HG03442 (cell line): ENCODE results near the gene SLC6A3.
"Not testable (repeated sequence)": the region's sequence is repeated elsewhere in the genome, so short reads cannot be mapped to it uniquely, and the experiment has no call there.

Source experiments
- ATAC-seq: cut with Tn5 transposase; IDR thresholded peaks from one replicate; pipeline ENCODE4 v1.9.1; 2021; ENCODE audit warnings: mild to moderate bottlenecking, moderate library complexity; ENCODE audit not compliant: unreplicated experiment

SLC6A3 gene

DNA sequence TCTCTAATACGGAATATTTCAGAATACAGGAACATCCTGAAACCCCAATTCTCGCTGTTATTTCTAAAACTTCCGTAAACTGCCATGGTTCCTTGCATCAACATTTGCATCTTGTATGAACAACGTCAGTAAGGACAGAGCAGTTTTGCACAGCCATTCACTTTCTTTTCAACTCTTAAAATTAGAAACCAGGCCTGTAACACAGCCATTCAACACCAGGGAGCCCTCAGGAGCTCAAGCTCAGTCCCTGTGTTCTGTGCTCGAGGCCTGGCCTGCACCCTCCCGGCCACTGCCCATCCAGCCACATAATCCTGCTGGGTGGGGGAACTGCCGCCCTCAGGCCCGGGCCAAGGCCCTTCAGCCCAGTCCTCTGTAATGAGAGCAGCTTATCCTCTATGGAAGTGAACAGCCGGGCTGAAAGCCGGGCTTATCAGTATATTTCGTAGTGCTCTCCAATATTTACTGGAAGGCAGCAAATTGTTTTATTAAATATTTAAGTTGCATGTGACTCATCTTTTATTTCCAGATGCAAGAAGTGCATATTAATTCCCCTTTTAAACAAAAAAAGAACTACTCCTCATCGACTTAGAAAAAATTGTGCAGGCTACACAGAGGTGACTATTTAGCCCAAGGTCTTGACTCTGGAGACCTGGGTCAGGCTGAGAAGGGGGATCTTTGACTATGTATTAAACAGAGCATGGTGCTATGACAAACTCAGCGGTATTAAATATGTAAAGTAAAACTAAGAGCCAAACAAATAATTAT is 33.2 kb upstream of the SLC6A3 start:
- ATAC-seq = no peak

DNA sequence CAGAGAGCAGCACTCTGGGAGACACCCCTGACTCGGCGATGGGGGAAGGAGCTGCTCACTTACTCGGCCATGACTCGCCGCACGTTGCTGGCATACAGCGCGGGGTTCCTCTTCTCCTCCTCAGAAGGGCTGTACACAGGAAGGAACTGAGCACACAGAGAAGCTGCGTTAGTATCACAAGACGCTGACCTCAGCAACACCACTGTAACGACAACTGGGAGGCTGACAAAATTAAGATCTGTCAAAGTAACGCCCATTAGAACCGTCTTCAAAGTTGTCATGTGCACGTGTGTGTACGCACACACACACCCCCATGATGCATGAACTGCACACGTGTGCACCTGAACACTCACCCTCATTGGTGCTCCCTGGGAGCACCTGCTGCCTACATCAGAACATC is 32.1 kb upstream of the SLC6A3 start:
- no peak for ATAC-seq

DNA sequence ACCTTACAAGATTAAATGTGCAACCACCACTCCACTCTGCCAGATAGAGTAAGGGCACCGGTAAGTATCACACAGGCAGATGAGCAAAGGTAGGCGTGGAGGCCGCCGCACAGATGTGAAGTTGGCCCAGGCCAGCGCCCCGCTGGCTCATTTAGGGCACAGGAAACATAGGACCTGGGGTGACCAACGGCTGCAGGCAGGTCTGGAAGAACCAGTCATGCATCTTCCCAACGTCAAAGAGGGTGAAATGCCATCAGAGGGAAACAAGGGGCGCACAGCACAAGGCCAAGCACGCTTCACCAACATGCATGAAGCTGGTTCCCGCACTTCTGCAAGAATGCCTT is 31.7 kb upstream of the SLC6A3 start:
- no peak for ATAC-seq

DNA sequence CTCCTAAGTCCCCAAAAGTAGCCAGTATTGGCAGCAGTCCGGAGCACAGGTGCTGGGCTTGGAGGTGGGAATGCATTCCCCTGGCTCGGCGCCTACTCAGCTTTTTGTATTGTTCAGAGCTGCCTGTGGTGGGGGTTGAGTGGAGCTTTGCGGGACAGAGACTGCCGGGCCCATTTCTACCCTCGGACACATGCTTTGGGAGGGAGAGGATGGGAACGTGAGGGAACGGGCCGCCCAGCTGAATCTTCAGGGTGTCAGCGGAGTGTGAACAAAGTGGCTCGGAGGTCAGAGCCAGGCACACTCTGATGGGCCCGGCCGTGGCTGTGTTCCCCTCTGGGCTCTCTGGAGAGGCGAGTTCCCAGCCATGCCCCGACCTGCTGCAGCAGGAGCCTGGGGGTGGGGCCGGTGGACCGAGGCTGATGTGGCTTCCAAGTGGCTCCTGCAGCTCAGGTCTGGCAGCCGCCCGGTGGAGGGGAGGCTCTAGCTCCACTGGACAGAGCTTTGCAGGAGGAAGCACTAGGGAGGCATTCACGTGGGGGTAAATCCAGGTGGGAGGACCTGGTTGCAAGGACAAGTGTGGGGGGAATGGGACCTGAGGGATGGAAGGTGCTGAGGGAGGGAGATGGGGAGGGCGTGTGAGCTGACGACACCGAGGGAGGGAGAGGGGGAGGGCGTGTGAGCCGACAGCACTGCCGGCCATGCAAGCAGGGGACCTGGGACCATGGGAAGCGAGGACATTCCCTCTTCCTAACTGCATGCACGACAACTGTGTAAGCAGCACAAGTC is 31.1 kb upstream of the SLC6A3 start:
- no peak for ATAC-seq

DNA sequence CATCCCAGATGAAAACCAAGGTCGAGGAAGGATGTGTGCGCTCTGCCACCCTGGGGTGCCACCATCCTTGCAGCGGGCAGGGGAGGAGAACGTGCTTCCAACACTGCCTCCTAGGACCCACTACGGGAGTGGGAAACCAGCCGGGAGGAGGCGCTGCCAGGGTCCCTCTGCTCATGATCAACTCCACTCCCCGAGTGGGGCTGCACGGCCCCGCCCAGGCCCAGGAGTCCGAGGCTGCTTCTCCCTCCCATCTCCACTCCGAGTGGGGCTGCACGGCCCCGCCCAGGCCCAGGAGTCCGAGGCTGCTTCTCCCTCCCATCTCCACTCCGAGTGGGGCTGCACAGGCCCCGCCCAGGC is 30.3 kb upstream of the SLC6A3 start:
- not testable (repeated sequence) for ATAC-seq

DNA sequence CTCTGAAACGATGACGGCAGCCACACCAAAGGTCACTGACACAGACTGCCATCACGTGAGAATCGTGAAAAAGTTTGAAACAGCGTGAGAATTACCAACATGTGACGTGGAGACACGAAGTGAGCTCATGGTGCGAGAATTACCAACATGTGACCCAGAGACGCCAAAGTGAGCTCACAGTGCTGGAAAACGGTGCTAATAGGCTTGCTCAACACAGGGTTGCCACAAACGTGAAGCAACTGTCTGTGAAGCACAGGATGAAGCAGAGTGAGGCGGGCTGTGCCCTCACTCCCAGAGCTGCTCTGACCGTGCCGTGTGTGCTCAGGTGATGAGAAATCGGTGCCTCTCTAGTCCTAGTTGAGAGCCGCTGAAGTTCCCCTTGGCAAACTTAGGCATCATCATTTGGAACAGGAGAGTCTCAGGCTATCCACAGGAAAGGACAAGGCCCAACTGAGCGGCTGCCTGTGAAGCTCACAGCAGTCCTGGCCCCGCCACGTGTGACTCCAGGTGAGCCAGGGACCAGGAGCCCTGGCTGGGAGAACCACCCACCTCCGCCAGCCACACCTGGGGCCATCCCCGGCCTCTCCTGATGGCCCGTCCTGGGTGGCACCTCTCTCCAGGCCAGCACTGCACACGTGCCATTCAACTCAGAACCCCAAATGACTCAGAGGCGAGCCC is 29.8 kb upstream of the SLC6A3 start:
- no peak for ATAC-seq

DNA sequence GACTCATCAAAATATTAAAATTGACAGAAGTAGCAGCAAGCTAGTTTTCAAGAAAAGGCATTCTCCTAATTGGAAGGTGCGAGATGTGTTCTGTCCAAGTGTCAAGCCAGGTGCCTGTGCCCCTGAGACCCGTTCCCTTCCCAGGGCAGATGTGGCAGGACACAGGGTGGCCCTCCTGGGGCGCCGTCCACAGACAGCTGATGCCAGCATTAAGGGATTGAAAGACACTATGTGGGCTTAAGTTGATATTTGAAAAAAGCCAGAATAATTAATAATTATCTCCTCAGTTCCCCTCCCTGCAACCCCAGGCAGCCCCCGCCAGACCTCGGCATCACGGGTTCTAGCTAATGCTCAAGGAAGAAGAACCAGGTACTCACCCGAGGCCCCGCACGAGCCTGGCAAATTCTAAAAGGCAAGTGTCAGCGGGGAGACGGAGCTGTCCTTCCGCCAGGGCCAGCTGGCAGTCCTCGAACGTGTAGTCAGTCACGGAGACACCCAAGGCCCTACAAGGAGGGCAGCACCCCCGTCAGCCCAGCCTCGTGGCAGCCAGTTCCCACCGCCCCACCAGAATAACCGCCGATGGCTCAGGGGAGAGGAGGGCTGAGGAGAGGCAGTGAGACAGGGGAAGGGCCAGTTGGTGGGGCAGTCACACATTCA is 29.1 kb upstream of the SLC6A3 start:
- ATAC-seq = no peak

DNA sequence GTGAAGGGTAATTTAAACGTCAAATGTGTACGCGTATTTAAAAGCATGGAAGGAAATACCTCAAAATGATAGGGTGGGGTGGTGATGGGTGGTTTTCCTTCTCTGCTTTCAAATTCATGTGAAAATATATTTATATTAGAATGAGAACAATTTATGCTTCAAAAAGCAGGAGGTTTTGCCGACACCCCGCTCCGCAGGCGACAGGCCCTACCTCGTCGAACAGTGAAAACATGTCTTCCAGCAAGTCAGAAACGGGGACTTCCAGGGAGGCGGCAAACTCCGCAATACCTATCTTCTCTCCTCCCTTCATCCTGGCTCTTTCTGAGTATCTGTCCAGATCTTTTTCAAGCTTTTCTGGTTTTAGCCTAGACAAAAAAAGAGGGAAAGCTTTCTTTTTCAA is 28.5 kb upstream of the SLC6A3 start:
- ATAC-seq = no peak

DNA sequence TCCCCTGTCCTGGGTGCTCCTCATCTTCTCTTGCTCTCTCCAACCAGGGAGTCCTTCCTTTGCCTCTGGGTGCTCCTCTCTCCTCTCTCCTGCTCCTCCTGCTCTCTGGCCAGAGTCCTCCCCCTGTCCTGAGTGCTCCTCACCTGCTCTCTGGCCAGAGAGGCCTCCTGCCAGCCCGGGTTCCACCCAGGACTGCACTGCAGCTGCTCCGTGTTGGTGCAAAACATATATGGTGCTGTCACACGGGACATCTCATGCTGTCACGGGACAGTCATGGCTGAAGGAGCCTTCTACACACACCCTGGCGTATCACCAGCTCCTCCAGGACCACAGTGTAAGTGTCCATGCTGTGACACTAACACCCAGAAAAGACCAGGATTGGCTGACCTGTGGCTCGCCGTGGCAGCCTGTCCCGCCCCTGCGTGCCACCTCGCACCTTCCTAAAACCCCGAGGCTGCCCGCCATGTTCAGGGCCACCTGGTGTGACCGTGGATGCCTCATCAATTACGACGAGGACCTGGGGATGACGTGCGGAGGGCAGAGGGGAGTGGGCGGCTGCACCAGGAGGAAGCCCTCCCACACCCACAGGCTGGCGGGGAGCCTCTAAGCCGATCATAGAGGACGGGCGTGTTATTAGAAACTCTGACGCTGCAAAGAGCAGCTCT is 27.9 kb upstream of the SLC6A3 start:
- ATAC-seq = no peak

DNA sequence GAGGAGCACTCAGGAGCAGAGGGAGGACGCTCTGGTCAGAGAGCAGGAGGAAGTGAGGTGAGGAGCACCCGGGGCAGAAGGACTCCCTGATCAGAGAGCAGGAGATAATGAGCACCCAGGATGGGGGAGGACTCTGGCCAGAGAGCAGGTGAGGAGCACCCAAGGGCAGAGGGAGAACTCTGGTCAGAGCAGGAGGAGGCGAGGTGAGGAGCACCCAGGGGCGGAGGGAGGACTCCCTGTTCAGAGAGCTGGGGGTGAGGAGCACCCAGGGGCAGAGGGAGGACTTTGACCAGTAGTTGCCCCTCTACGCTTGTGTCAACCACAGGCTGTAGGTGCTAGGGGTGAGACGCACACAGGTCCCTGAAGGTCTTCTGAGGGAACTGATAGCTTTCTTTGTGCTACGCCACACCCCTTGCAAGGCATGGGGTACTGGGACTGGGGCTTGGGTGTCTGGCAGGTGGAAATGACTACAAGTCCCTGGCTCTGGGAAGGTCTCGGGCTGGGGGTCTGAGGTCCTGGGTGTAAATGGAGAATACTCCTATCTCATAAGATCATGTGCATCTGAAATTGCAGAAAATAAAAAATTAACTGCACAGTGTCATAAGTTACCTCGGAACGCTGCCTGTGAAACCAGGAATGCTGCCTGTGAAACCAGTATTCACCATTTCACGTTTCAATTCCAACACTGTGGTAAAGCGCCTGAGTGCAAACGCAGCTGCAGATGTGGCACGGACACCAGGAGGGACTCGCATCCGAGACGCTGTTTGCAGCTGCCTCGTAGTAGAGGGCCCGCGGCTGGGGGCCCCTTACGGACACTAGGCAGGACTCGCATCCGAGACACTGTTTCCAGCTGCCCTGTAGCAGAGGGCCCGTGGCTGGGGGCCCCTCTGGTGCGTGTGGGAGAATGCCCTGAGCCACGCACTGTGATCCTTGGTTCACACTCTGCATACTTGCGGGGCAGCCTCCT is 27.0 kb upstream of the SLC6A3 start:
- ATAC-seq = no peak

DNA sequence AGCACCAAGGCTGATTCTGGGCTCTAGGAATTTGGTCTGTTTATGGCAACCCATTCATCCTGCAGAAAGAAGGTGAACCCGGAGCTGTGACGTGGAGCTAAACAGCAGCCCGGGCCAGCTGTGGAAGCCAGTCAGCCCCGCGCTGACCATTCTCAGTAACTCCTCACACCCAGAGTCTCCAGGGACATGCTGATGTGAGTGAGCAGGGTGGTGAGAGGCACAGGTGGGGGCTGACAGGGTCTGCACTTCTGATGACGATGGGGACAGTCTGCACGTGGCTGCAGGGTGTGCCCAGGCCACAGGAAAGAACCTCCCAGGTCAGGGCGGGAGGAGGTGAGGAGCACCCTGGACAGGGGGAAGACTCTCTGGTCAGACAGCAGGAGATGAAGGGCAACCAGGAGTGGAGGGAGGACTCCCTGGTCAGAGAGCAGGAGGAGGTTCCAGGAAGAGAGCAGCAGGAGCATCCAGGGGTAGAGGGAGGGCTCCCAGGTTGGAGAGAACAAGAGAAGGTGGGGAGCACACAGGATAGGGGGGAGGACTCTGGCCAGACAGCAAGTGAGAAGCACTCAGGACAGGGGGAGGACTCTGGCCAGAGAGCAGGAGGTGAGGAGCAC is 26.1 kb upstream of the SLC6A3 start:
- no peak for ATAC-seq

DNA sequence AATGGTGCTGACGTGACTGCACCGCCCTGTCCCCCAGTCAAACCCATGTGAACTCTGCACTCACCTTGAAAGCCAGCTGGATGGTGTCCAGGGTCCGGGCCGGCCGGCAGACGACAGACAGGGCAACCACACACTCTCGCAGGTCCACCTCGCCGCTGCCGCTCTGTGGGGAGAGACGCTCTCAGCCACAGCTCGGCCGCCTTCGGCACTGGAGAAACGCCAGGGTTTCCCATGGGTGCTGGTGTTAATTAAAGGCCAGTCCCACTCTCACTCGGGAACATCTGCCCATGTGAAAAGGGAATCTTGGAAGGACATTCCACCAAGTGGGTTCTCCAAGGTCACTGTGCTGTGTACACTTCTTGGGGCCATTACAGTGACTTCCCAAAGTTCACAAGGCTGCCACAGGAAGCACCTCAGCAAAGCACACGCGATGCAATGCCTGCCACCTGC is 25.5 kb upstream of the SLC6A3 start:
- no peak for ATAC-seq

DNA sequence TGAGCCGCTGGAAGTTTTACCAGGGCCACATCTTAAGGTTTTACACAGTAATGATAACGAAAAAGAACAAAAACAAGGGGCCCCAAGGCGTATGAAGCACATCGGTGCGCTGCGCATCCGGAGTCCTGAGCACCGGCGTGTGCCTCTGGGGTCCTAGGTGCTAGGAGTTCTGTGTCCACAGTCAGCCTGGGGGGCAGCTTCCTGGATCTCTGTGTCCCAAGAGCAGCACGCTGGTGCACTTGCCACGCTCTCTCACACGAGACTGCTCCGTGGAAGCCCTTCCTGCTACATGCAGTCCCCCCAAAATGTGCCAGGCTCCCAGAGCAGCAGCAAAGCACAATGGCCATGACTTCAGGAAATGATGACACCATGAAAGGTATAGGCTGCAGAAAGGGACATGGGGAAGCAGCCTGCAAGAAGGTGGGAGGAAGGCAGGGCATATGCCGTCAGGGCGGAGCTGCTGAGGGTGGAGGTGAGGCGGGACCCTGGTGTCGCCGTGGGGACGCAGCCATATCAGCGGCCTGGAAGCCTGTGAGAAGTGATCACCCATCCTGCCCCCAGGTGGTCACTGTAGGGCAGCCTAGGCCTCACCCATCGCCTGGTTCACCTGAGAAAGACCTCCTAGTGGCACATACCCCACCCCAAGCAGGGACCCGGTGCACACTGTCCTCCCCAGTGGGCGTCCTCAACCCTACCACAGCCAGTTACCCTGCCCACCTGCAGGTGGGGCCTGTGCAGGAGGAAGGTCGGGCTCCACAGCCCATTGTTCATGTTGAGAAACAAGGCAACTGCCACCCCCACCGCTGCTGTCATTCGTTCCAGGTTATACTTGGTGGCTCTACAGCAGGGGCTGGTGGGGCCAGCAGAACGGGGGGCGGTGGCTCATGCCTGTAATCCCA is 23.6 kb upstream of the SLC6A3 start:
- ATAC-seq = no peak

DNA sequence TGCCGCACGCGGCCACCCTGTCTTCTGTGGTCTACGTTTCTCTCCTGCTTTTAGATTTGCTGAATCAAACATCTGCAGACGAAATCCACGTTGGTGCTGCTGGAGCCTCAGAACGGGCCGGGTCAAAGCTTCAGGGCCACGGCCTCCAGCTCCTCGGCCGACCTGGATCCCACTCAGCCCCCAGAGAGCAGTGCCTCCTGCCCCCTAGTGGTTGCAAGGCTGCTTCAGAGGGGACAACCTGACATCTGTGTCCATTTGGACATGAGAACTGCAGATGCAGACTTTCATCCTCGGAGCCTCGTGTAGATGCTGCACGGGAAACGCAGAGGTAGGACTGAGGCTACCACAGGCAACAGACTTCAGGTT is 23.0 kb upstream of the SLC6A3 start:
- no peak for ATAC-seq

DNA sequence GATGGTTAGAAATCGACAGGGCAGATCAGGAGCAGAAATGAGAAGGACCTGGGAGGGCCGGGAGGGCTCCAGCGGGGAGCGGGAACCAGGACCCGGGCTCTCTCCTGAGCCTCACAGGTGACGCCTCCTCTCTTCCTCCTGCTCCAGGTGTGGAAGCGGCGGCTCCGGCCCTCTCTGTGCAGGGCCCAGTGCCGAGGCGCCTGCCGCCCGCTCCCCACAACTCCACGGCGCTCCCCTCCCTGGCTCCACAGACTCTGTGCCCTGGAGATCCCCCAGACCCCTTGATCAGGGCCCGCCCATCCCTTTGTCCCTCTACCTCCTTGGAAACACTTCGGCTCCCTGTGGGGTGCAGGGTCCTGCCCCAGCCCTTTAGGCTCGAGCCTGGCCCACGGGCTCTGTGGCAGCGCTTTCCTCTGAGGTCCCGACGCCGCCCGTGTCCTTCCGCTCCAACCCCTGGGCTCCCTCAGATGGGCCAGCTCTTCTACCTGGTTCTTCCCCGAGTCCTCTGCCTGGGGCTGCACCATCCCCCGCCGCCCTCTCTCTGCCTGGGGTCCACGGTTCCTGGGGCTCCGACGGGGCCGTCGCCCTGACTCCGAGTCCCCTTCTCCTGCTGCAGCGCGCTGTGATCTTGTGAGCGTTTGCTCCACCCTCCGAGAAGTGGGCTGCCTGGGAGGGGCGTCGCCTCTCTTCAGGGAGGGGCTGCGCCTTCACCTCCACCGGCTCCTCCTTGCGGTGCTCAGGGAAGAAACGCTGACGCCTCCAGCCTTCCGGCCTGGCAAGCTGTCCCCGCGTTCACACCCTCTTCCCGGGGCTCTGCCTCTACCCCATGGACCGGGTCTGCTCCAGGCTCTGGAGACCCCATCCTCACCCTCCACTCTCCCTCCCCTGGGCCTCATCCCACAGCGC is 22.4 kb upstream of the SLC6A3 start:
- no peak for ATAC-seq

DNA sequence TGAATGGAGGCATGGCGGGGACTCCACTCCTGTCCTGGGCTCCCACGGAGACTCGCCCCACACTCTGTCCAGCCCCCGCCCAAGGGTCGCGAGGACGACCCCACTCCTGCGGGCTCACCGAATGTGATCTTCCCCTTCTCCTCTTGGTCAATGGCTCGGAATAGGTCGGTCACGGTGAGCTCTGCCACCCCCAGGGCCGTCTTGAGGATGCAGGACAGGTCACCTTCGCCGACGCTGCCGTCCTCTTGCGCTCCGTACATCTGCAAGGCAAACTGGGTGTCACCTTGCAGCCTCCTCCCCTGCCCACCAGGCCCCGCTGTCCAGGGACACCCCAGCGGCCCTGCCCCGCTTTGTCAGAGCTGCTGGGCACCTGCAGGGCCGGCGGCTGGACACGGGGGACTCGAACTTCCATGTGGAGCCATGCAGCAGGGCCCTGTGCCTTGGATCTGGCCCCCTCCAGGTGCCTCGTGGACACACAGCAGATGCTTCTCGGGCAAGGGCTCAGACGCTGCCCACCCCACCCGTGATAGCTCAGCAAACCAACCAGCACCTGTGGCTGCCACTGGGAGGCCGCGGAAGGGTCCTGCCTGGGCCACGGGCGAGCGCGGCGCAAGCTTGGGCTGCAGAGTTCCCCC is 21.5 kb upstream of the SLC6A3 start:
- ATAC-seq = no peak

DNA sequence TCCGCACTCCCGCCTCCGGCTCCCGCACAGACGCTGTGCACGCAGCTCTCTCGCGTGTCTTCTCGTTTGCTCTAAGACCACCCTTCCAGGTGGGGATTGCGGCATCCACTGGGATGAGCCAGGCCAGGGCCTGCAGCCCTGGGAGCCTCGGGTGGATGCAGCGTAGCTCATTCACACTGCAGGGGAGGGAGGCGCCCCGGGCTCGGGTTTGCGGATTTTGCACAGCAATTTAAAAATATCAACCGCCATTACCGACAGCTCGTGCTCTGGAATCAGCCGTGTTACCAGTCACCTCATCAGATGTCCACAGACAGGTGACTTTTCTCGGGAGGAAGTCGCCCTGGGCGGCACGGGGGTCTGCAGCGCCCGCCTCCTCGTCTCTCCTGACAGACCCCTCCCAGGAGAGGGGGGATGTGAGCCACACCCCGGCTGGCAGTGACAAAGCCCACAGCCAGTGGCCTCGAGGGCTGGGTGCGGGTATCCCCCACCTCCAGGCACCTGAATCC is 20.8 kb upstream of the SLC6A3 start:
- no peak for ATAC-seq
